GM23248 (cell line): ENCODE measurements around the gene ZMIZ1.

Experiments used
- EZH2 ChIP-seq: fragments of 200-600 bp; sonication (generic); IDR thresholded peaks from 2 replicates; pipeline ENCODE4 v1.6.1; 2018; ENCODE audit warnings: antibody characterized with exemption, mild to moderate bottlenecking; ENCODE audit not compliant: insufficient read depth, poor library complexity, severe bottlenecking
- EZH2phosphoT487 ChIP-seq: fragments of 200-600 bp; sonication (generic); IDR thresholded peaks from 2 replicates; pipeline ENCODE4 v1.6.1; 2018; ENCODE audit warnings: antibody characterized with exemption, moderate library complexity, mild to moderate bottlenecking, low read depth; ENCODE audit not compliant: insufficient read depth

- TF ChIP-seq EZH2 (no peak), EZH2phosphoT487 (no peak)
Measured at GRCh38 chr10:79344502-79345195, 275.9 kb downstream of the ZMIZ1 start.
